ENCODE measurements around the gene SFN.

SFN gene

DNA sequence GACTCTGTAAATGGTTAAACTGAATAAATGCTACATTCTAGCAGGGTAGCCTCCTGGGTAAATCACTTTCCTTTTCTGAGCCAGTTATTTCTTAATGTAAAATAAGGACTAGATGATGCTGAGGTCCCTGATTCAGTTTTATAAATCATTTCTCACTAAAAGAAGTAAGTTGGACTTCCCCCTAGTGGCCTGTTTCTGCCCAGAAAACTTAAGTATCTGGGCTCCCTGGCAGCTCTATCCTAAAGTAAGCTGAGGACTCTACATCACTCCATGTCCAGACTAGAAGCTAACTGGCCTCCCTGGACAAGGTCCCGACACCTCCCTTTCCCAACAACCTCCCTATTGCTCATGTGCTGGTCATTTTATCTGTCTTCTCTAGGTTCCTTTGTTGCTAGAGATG, 24.2 kb downstream of the SFN start:
- H3K4me3 ChIP-seq (ENCODE audit: control insufficient read depth, low read depth, low read length), result no peak overlapping the region
- TF ChIP-seq, protein P1, sequence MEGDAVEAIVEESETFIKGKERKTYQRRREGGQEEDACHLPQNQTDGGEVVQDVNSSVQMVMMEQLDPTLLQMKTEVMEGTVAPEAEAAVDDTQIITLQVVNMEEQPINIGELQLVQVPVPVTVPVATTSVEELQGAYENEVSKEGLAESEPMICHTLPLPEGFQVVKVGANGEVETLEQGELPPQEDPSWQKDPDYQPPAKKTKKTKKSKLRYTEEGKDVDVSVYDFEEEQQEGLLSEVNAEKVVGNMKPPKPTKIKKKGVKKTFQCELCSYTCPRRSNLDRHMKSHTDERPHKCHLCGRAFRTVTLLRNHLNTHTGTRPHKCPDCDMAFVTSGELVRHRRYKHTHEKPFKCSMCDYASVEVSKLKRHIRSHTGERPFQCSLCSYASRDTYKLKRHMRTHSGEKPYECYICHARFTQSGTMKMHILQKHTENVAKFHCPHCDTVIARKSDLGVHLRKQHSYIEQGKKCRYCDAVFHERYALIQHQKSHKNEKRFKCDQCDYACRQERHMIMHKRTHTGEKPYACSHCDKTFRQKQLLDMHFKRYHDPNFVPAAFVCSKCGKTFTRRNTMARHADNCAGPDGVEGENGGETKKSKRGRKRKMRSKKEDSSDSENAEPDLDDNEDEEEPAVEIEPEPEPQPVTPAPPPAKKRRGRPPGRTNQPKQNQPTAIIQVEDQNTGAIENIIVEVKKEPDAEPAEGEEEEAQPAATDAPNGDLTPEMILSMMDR (IDR thresholded peaks at IDR 0.05; ENCODE audit: control insufficient read depth, insufficient read depth, low read depth, low read length, missing control alignments), result peak; percentile 63
- no peak for DNase-seq (ENCODE audit: low read depth)

DNA sequence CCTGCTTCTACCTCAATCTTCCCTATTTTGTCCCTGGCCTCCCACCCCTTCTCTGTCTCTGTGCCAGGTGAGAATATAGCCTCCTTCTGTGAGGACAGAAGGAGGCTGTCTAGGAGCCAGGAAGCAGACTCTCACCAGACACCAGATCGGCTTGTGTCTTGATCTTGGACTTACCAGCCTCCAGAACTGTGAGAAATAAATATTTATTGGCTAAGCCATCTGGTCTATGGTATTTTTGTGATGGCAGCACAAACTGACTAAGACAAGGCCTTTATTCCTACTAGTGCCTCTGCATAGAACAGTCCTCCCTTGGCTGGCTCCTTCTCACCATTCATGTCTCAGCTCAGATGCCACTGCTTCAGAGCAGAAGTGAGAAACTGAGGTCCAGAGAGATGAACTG, 25.3 kb downstream of the SFN start:
- H3K4me3 ChIP-seq (ENCODE audit: control insufficient read depth, low read depth, low read length), result no peak overlapping the region
- no peak for DNase-seq (ENCODE audit: low read depth)
- TF ChIP-seq, protein P1 (IDR thresholded peaks at IDR 0.05; ENCODE audit: control insufficient read depth, insufficient read depth, low read depth, low read length, missing control alignments), result no peak

- TF ChIP-seq, protein P1 (IDR thresholded peaks at IDR 0.05; ENCODE audit: control insufficient read depth, insufficient read depth, low read depth, low read length, missing control alignments), result no peak
- DNase-seq (ENCODE audit: low read depth), result peak; percentile 39
- peak within 1 kb of the TSS; percentile 96 for H3K4me3 ChIP-seq (ENCODE audit: control insufficient read depth, low read depth, low read length)
These were observed 26.9 kb downstream of the SFN start, which contains the start of gene GPN2 for GRCh38 chr1:26889551-26890466. TSS of gene GPN2 (minus strand) at chr1:26890283. CDS start at chr1:26890096, 187 bp downstream.

DNA sequence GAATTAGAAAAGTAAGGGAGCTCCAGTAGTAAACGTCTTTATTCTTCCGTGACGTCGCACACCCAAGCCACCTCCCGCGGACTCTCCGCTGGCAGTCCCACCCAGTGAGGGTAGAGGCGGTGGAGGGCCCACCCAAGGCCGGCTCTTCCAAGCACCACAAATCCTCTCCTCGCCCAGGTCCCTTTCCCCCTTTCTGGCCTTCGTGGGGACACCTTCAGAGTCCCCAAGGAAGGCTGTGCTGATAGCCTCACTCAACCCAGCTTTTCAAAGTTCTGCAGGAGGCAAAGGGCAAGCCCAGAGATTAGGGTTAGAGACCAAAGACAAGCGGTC, 27.5 kb downstream of the SFN start:
- H3K4me3 ChIP-seq (ENCODE audit: control insufficient read depth, low read depth, low read length), result peak overlapping the region; percentile 96
- DNase-seq (ENCODE audit: low read depth), result no peak
- TF ChIP-seq, protein P1 (IDR thresholded peaks at IDR 0.05; ENCODE audit: control insufficient read depth, insufficient read depth, low read depth, low read length, missing control alignments), result no peak

GRCh38 chr1:26894263-26894662, 31.3 kb downstream of the SFN start:
- TF ChIP-seq, protein P1 (IDR thresholded peaks at IDR 0.05; ENCODE audit: control insufficient read depth, insufficient read depth, low read depth, low read length, missing control alignments), result no peak
- no peak for DNase-seq (ENCODE audit: low read depth)
- H3K4me3 ChIP-seq (ENCODE audit: control insufficient read depth, low read depth, low read length), result no peak overlapping the region

GRCh38 chr1:26897351-26897750, 34.4 kb downstream of the SFN start:
- TF ChIP-seq, protein P1 (IDR thresholded peaks at IDR 0.05; ENCODE audit: control insufficient read depth, insufficient read depth, low read depth, low read length, missing control alignments), result no peak
- DNase-seq (ENCODE audit: low read depth), result no peak
- H3K4me3 ChIP-seq (ENCODE audit: control insufficient read depth, low read depth, low read length), result no peak overlapping the region
